Measurements from ENCODE around the gene CALU.

Gene CALU

DNA sequence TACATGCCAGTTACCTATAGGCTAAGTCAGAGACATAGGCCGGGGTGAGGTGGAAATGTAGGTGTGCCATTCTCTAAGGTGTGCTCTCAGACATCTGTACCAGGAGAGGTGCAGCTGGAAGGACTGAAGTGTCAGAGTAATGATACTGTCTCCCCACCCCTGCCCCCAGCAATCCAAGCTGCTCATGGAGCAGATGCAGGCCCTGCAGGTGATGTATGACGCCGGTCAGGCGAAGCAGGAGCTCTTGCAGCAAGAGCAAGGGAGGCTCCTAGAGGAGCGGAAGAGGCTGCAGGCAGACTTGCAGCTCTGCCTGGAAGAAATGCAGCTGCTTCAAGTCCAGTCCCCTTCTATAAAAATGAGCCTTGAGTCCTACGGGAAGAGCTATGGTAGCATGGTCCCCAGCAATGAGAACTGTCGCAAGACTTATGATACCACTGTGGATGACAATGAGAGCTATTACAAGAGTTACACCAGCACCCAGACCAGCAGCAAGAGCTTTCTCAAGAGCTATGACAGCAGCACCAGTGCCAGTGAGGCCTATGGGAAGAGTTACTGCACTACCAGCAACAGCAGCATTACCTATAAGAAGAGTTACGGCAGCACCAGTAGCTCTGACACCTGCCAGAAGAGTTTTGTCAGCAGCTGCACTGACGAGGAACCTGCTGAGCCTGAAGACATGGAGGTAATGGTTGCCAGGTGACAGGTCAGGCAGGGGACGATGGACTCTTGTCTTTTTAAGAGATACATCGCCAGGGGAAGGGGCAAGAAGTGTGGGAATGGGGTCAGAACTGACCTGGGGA is 72.7 kb downstream of the CALU start:
- no peak for DNase-seq (ENCODE audit: low read depth)

DNA sequence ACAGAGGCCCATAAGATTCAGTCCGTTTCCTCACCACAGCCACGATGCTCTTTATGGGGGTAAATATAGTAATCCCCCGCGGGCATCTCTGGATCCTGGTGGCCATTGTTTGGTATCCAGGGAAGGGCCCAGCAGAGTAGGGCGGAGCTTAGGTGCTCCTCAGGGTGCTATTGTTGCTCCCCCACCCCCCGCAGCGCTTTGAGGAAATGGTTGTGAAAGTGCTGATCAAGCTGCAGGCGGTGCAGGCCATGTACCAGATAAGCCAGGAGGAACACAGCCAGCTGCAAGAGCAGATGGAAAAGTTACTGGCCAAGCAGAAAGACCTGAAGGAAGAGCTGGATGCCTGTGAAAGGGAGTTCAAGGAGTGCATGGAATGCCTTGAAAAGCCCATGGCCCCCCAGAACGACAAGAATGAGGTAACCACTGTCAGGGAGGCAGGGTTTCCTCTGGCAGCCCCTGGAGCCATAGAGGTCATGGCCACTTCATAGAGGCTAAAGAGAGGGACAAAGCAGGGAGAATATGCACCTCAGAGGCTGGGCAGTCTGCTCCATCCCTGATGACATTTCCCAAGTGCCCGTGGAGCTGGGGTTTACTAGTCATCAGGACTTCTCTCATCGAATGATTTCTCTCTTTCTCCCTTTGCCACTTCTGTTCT is 73.5 kb downstream of the CALU start:
- DNase-seq (ENCODE audit: low read depth) = no peak

DNA sequence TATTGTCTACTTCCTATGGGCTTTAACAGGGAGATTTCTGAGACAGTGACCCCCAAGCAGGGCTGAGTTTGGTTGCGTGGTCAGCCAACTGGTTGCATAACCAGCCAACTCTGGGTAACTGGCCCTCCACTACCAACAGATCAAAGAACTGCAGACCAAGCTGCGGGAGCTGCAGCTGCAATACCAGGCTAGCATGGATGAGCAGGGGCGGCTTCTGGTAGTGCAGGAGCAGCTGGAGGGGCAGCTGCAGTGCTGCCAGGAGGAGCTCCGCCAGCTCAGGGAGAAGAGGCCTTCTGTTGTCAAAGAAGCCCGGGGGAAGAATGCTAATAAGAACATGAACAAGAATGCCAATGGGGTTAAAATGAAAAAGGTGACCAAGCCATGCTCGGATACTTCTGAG is 75.3 kb downstream of the CALU start:
- DNase-seq (ENCODE audit: low read depth) = no peak

DNA sequence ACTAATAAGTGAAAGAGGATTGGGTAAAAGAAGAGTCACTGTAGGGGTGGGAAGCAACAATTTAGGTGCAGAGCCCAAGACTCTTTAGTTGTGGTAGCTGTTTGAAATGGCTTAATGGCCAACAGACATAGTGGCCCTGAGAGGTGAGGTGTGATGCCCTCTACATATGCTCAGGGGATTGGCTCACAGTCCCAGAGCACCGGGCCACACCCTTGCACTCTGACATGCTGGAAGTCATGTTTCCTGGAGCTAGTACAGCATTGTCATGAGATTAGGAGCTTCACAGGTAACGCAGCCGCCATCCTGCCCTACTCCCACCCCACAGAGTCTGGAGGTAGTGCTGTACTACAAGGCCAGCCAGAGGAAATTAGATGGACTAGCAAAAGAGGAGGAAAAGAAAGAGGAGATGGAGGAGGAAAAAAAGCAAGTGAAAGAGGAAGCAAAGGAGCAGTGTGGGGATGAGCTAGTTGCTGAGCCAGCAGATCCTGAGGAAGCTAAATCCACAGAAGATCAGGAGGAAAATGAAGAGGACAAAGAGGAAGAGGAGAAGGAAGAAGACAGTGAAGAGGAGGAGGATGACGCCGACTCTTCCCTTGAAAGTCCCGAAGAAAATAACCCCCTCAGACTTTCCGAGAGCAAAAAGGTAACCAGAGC is 76.3 kb downstream of the CALU start:
- DNase-seq (ENCODE audit: low read depth) = no peak

DNA sequence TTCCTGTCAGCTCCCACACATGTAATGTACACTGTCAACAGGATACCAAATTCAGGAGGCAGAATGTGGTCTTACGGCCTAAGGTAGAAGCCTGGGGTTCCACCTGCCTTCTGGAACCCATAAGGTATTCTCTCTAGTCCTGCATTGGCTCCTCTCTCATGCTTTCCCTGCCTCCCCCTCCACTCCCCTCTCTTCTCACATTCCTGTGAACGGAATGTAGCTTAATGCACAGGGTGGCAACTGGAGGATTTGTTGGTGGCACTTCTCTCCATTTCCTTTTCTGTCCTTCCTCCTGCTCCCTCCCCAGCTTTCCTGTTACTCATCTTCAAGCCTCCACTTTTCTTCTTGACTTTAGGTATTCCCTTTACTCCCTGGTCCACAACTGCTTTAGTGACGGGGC is 79.5 kb downstream of the CALU start:
- no peak for DNase-seq (ENCODE audit: low read depth)

Measured in stimulated activated CD8-positive, alpha-beta memory T cell treated with anti-CD3 and anti-CD28 coated beads, Interleukin-7, amount 100 ng/mL, for 24 hours (primary cell).